Breast epithelium (tissue), 4 donors: ENCODE data around the gene PMM2. TPM values are rescaled to one million over a fixed set of nuclear protein-coding genes. Genes with fewer than 3 reads are reported as not detected.
"Not testable (repeated sequence)": the region's sequence is repeated elsewhere in the genome, so short reads cannot be mapped to it uniquely, and the experiment has no call there.

Source experiments
- DNase-seq, 2 donors: peaks; one replicate each; pipeline ENCODE4 v3.0.0-alpha.2; 2019; ENCODE audit warnings: low spot score in 2 of 2
- H3K27ac ChIP-seq, 2 donors: fragments of 200-600 bp; sonication (generic) in 1 of 2; one replicate each; pipeline ENCODE4 v1.5.1; 2016 to 2019; ENCODE audit warnings: mild to moderate bottlenecking in 1 of 2
- H3K27me3 ChIP-seq, 2 donors: fragments of 200-600 bp; sonication (generic) in 1 of 2; one replicate each; pipeline versions ENCODE4 v1.5.1 to v1.6.0; 2017 to 2019; ENCODE audit warnings: control low read depth in 1 of 2, mild to moderate bottlenecking in 1 of 2
- H3K36me3 ChIP-seq: fragments of 200-600 bp; one replicate; pipeline ENCODE4 v1.5.1; 2019
- H3K4me1 ChIP-seq, 2 donors: fragments of 200-600 bp; sonication (generic); one replicate each; pipeline ENCODE4 v1.5.1; 2016 to 2019; ENCODE audit warnings: control low read depth in 1 of 2
- H3K4me3 ChIP-seq, 3 donors: fragments of 200-600 bp; sonication (generic); 1 replicate in 2 of 3; 2 replicates in 1 of 3; pipeline ENCODE4 v1.5.1; 2016 to 2019; ENCODE audit warnings: mild to moderate bottlenecking in 3 of 3, moderate library complexity in 2 of 3
- H3K9me3 ChIP-seq, 2 donors: fragments of 200-600 bp; sonication (generic) in 1 of 2; one replicate each; pipeline ENCODE4 v1.5.1; 2016 to 2019; ENCODE audit warnings: control low read depth in 1 of 2
- POLR2A ChIP-seq: fragments of 450-650 bp; IDR thresholded peaks from one replicate; pipeline ENCODE4 v1.6.1; 2016; ENCODE audit warnings: antibody characterized with exemption, mild to moderate bottlenecking, moderate library complexity
- POLR2AphosphoS5 ChIP-seq, 3 donors: sonication (generic); formaldehyde crosslinking; IDR thresholded peaks; one replicate each; pipeline ENCODE4 v1.6.1; 2017; ENCODE audit warnings: antibody characterized with exemption in 3 of 3
- intact Hi-C: fragments of 100-400 bp; cut with DNase I; formaldehyde crosslinking; loops from one replicate; pipeline ENCODE4 v1.15.1; 2023; ENCODE audit warnings: low total_unique reads
- total RNA-seq, 3 donors: library from RNA; depleted of rRNA; stranded (reverse); fragments of >200 nt; gene quantifications; one replicate each; pipeline ENCODE4 v1.1.0, GENCODE V29; 2016
- TF ChIP-seq, protein P1 (sequence below), 3 donors: fragments of 450-650 bp; IDR thresholded peaks; one replicate each; pipeline ENCODE4 v1.5.1; 2016 to 2017; ENCODE audit warnings: antibody characterized with exemption in 3 of 3, mild to moderate bottlenecking in 3 of 3, moderate library complexity in 3 of 3

PMM2 gene
- total RNA-seq, 3 donors from 2014 or later, result 21.4 to 36.4 (median 33.8) TPM

DNA sequence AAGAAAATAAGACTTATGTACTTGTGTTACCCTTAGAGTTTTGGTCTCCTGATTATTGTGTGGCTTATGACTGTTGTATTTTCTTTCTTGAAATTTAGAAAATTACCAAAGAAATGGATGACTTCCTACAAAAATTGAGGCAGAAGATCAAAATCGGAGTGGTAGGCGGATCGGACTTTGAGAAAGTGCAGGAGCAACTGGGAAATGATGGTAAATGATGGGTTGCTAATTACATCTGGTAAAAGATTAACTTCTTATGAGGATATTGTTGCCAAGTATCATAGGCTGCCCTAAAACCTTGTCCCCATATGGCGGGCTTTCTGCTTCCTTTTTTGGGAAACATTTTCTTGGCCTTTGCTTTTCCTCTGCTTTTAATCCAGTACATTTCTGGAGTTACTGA, 4.1 kb downstream of the PMM2 start:
- DNase-seq, result no peak
- no peaks in the 10 kb centered on the region for H3K36me3 ChIP-seq
- intact Hi-C loops, result no loop called here
- H3K27ac ChIP-seq, result no peak overlapping the region
- H3K27me3 ChIP-seq, result no peaks in the 10 kb centered on the region
- H3K9me3 ChIP-seq, result no peaks in the 10 kb centered on the region
- TF ChIP-seq, protein P1, sequence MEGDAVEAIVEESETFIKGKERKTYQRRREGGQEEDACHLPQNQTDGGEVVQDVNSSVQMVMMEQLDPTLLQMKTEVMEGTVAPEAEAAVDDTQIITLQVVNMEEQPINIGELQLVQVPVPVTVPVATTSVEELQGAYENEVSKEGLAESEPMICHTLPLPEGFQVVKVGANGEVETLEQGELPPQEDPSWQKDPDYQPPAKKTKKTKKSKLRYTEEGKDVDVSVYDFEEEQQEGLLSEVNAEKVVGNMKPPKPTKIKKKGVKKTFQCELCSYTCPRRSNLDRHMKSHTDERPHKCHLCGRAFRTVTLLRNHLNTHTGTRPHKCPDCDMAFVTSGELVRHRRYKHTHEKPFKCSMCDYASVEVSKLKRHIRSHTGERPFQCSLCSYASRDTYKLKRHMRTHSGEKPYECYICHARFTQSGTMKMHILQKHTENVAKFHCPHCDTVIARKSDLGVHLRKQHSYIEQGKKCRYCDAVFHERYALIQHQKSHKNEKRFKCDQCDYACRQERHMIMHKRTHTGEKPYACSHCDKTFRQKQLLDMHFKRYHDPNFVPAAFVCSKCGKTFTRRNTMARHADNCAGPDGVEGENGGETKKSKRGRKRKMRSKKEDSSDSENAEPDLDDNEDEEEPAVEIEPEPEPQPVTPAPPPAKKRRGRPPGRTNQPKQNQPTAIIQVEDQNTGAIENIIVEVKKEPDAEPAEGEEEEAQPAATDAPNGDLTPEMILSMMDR (IDR thresholded peaks at IDR 0.05), result no peak
- TF ChIP-seq POLR2A (no peak), POLR2AphosphoS5 (IDR thresholded peaks at IDR 0.05) (no peak)
- H3K4me3 ChIP-seq, result no peak overlapping the region
- peaks cover 0 to 10% of the 10 kb centered on the region in 2 donors for H3K4me1 ChIP-seq

DNA sequence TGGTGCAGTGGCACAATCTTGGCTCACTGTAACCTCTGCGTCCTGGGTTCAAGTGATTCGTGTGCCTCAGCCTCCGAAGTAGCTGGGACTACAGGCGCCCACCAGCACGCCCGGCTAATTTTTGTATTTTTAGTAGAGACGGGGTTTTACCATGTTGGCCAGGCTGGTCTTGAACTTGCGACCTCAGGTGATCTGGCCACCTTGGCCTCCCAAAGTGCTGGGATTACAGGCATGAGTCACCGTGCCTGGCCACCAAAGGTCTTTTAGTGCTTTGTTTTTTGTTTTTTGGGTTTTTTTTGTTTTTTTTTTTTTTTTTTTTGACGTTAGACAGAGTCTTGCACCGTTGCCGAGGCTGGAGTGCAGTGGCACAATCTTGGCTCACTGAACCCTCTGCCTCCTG, 6.1 kb downstream of the PMM2 start:
- intact Hi-C loops, result not testable (repeated sequence)

DNA sequence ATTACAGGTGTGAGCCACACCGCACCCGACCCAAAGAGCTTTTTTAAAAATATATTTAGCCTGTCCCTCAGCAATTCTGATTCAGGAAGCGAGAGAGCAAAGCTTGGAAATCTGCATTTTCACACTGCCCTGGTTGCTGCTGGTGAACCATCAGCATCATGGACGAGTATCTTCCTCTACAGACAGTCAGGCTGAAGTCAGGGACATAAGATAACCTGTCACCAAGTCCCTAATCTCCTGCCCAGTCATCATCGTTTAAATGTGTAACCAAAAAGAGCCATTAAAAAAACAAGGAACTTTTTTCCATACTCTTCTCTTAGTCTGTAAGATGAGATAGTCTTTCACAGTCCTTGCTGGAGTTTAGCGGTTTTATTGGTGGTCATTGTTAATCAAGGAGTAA, 6.7 kb downstream of the PMM2 start:
- Histone ChIP-seq H3K4me1 (no peaks in the 10 kb centered on the region), H3K9me3 (no peaks in the 10 kb centered on the region)
- intact Hi-C loops, result no loop called here

More for the DNA sequence above, 6.1 kb downstream of the PMM2 start:
- DNase-seq, H3K27me3 ChIP-seq, H3K27ac ChIP-seq, H3K9me3 ChIP-seq, H3K4me3 ChIP-seq, H3K36me3 ChIP-seq, H3K4me1 ChIP-seq: not testable (repeated sequence)

DNA sequence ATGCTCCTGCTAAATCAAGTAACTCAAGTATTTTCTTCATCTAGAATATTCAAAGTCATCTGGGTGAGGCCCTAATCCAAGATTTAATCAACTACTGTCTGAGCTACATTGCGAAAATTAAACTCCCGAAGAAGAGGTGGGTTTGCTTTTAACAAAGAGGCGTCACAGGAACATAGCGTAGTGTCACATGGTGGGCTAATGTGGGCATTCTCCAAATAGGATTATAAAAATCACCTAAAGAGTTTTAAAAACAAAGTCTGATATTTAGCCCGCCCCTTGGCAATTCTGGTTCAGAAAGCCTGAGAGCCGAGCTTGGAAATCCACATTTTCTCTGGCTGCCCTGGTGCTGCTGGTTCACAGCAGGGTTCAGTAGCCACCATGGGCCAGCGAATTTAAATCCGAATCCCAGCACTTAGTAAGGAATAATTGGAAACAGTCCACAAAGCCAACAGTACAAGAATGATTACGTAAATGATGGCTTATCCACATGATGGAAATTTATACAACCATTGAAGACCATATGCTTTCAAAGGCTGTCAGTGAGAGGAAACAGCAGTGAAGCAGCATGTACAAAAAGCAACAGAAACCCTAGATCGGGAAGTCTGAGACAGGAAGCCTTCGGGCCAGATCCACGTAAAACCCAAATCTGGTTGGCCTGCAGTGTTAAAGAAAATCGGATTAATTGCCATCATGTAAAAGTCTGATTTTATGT, 8.8 kb downstream of the PMM2 start:
- H3K27ac ChIP-seq, result no peak overlapping the region
- TF ChIP-seq, protein P1 (IDR thresholded peaks at IDR 0.05), result no peak
- TF ChIP-seq POLR2A (no peak), POLR2AphosphoS5 (IDR thresholded peaks at IDR 0.05) (no peak)
- no peak overlapping the region for H3K4me3 ChIP-seq
- no peaks in the 10 kb centered on the region for H3K9me3 ChIP-seq
- no peaks in the 10 kb centered on the region for H3K27me3 ChIP-seq
- no peaks in the 10 kb centered on the region for H3K4me1 ChIP-seq
- H3K36me3 ChIP-seq, result no peaks in the 10 kb centered on the region
- DNase-seq, result no peak
- intact Hi-C loops, result no loop called here

More for the DNA sequence above, 6.7 kb downstream of the PMM2 start:
- DNase-seq, result no peak
- H3K27ac ChIP-seq, result no peak overlapping the region
- no peak for TF ChIP-seq POLR2AphosphoS5 (IDR thresholded peaks at IDR 0.05)
- TF ChIP-seq POLR2A, result no peak
- TF ChIP-seq, protein P1 (IDR thresholded peaks at IDR 0.05), result no peak
- no peak overlapping the region for H3K4me3 ChIP-seq
- no peaks in the 10 kb centered on the region for H3K27me3 ChIP-seq
- H3K36me3 ChIP-seq, result no peaks in the 10 kb centered on the region

DNA sequence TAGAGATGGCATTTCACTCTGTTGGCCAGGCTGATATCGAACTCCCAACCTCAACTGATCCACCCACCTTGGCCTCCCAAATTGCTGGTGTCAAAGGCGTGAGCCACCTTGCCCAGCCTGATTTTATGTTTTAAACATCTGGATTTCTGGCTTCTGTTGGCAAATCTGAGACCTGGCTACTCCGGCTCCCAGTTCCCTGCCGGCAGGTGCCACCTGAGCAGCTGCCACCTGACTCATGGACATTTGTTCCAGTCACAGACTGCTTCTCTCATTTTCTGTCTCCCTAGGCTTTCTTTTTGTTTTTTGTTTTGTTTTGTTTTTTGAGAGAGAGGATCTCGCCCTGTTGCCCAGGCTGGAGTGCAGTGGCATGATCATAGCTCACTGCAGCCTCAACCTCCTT, 9.6 kb downstream of the PMM2 start:
- Histone ChIP-seq H3K36me3 (no peaks in the 10 kb centered on the region), H3K27me3 (no peaks in the 10 kb centered on the region), H3K27ac (no peak overlapping the region), H3K9me3 (no peaks in the 10 kb centered on the region), H3K4me3 (no peak overlapping the region), H3K4me1 (no peaks in the 10 kb centered on the region)
- intact Hi-C loops, result no loop called here
- no peak for DNase-seq
- no peak for TF ChIP-seq POLR2A
- TF ChIP-seq POLR2AphosphoS5 (IDR thresholded peaks at IDR 0.05), result no peak
- TF ChIP-seq, protein P1 (IDR thresholded peaks at IDR 0.05), result no peak
